GM12878 (cell line): ENCODE data around the gene THAP4. TPM values are rescaled to one million over a fixed set of nuclear protein-coding genes. Genes with fewer than 3 reads are reported as not detected.
A peak's percentile ranks its signal among the peaks of the same experiment; 100 is the strongest.

Experiments
- ATAC-seq: fragments of 200-7000 bp; cut with Tn5 transposase; 3 replicates; pipeline ENCODE4 v1.9.1; 2020; ENCODE audit warnings: mild to moderate bottlenecking, moderate library complexity
- BruUV-seq: library from RNA; stranded (reverse); fragments of 400-500 nt; replicated peaks from 2 replicates; lab custom pipeline; 2021; lab: Mats Ljungman, UMichigan
- CTCF ChIA-PET: fragments of 300-600 bp; sonication (Branson Sonifier 250); formaldehyde crosslinking; extraction: SDS; loops from one replicate; lab custom pipeline; 2021; ENCODE audit warnings: inconsistent platforms; lab: Yijun Ruan, JAX
- POLR2A ChIA-PET: fragments of 350-600 bp; formaldehyde crosslinking; extraction: SDS; loops from one replicate; lab custom pipeline; 2021; ENCODE audit warnings: inconsistent platforms; lab: Charles Lee
- RAD21 ChIA-PET: fragments of 300-600 bp; sonication (Branson Sonifier 250); formaldehyde crosslinking; loops from one replicate; lab custom pipeline; 2023; ENCODE audit warnings: antibody characterized with exemption; ENCODE audit not compliant: unreplicated experiment; lab: Charles Lee
- SMC1A ChIA-PET: fragments of 300-600 bp; sonication (Branson Sonifier 250); formaldehyde crosslinking; loops from one replicate; lab custom pipeline; 2023; ENCODE audit not compliant: unreplicated experiment, uncharacterized antibody; lab: Charles Lee
- DNase-seq: peaks from one replicate; pipeline ENCODE4 v3.0.0-alpha.2; 2011; ENCODE audit warnings: low read depth, low spot score
- FAIRE-seq: peaks from 3 replicates; lab custom pipeline; 2011; peaks lifted over from hg19 to GRCh38; lab: Jason Lieb, UNC
- H2AFZ ChIP-seq: 2 replicates; pipeline ENCODE4 v1.6.0; 2011; ENCODE audit warnings: low read depth, low read length, control low read depth; ENCODE audit not compliant: control insufficient read depth
- H3K27ac ChIP-seq: 2 replicates; pipeline ENCODE4 v1.5.1; 2011; ENCODE audit warnings: control low read depth; ENCODE audit not compliant: control insufficient read depth, insufficient read depth
- H3K27me3 ChIP-seq, 2 experiments: replicated peaks in 1 of 2; 2 replicates each; pipeline versions ENCODE4 v1.6.0 to v1.6.1; 2011; ENCODE audit warnings: low read length in 1 of 2; ENCODE audit not compliant: control insufficient read depth in 2 of 2, insufficient read depth in 2 of 2
- H3K36me3 ChIP-seq, 2 experiments: 2 replicates each; pipeline ENCODE4 v1.5.1; 2011; ENCODE audit warnings: low read length in 1 of 2; ENCODE audit not compliant: control insufficient read depth in 2 of 2, insufficient read depth in 2 of 2
- H3K4me1 ChIP-seq: 2 replicates; pipeline ENCODE4 v1.6.1; 2011; ENCODE audit warnings: mild to moderate bottlenecking, low read length, moderate library complexity, mixed read lengths; ENCODE audit not compliant: control insufficient read depth, insufficient read depth
- H3K4me2 ChIP-seq: 2 replicates; pipeline ENCODE4 v1.6.0; 2011; ENCODE audit warnings: control low read depth; ENCODE audit not compliant: control insufficient read depth, insufficient read depth
- H3K4me3 ChIP-seq: fragments of 200-600 bp; sonication (generic); 2 replicates; pipeline ENCODE4 v1.5.1; 2016
- H3K79me2 ChIP-seq: 2 replicates; pipeline ENCODE4 v1.6.0; 2011; ENCODE audit warnings: low read length; ENCODE audit not compliant: control insufficient read depth, insufficient read depth
- H3K9ac ChIP-seq: 2 replicates; pipeline ENCODE4 v1.8.0; 2011; ENCODE audit warnings: low read length, control low read depth, mixed read lengths; ENCODE audit not compliant: control insufficient read depth, insufficient read depth
- H3K9me3 ChIP-seq: replicated peaks from 3 replicates; pipeline ENCODE4 v1.5.1; 2011; ENCODE audit warnings: mild to moderate bottlenecking, low read length; ENCODE audit not compliant: control insufficient read depth, insufficient read depth
- H4K20me1 ChIP-seq: 2 replicates; pipeline ENCODE4 v1.6.0; 2011; ENCODE audit not compliant: control insufficient read depth, insufficient read depth
- CHD2 ChIP-seq: IDR thresholded peaks from 2 replicates; pipeline ENCODE4 v1.6.1; 2011; ENCODE audit warnings: low read depth, low read length, improper control_type of control experiment, borderline replicate concordance
- ELK1 ChIP-seq: IDR thresholded peaks from 2 replicates; pipeline ENCODE4 v1.6.1; 2012; ENCODE audit warnings: low read depth, low read length, improper control_type of control experiment
- HDAC2 ChIP-seq: fragments of 200-600 bp; sonication (generic); IDR thresholded peaks from 2 replicates; pipeline ENCODE4 v1.6.1; 2017
- KAT2A ChIP-seq: conservative IDR thresholded peaks from 2 replicates; pipeline ENCODE4 v1.6.1; 2011; ENCODE audit warnings: low read depth, low read length; ENCODE audit not compliant: control insufficient read depth
- MLLT1 ChIP-seq: fragments of 450-650 bp; IDR thresholded peaks from 2 replicates; pipeline ENCODE4 v1.6.1; 2016; ENCODE audit warnings: mild to moderate bottlenecking
- PKNOX1 ChIP-seq: fragments of 450-650 bp; IDR thresholded peaks from 2 replicates; pipeline ENCODE4 v1.6.1; 2016; ENCODE audit warnings: mild to moderate bottlenecking
- REST ChIP-seq: IDR thresholded peaks from 2 replicates; pipeline ENCODE4 v1.6.1; 2012; ENCODE audit warnings: mild to moderate bottlenecking, low read depth, low read length
- SMARCA5 ChIP-seq: fragments of 450-650 bp; IDR thresholded peaks from 2 replicates; pipeline ENCODE4 v1.6.1; 2017; ENCODE audit warnings: mild to moderate bottlenecking
- SMC3 ChIP-seq: IDR thresholded peaks from 2 replicates; pipeline ENCODE4 v1.6.1; 2011; ENCODE audit warnings: low read length, improper control_type of control experiment, borderline replicate concordance
- SPI1 ChIP-seq: IDR thresholded peaks from 2 replicates; pipeline ENCODE4 v1.6.1; 2011; ENCODE audit warnings: low read depth, mild to moderate bottlenecking, low read length, moderate library complexity, borderline replicate concordance; ENCODE audit not compliant: insufficient read depth
- SREBF2 ChIP-seq: IDR thresholded peaks from 2 replicates; pipeline ENCODE4 v1.6.1; 2012; ENCODE audit warnings: mild to moderate bottlenecking, low read length
- WGBS: methylation state at CpG from one replicate; pipeline ENCODE4 v1.1.6; 2016; ENCODE audit warnings: low lambda C conversion rate; ENCODE audit not compliant: insufficient replicate concordance, insufficient coverage; ENCODE audit errors: missing lambda C conversion rate; 5-methylcytosine and 5-hydroxymethylcytosine counted together
- in situ Hi-C: fragments of 300-500 bp; cut with MboI; formaldehyde crosslinking; loops from 9 replicates; pipeline ENCODE4 v1.14.3; 2018; ENCODE audit warnings: mixed read lengths
- intact Hi-C: fragments of 100-400 bp; cut with micrococcal nuclease; formaldehyde crosslinking; loops from one replicate; pipeline ENCODE4 v1.14.2; 2022; ENCODE audit not compliant: unreplicated experiment
- polyA plus RNA-seq, 11 experiments: library from polyadenylated mRNA; depleted of rRNA in 4 of 11; unstranded in 6 of 11; stranded (reverse) in 5 of 11; fragments of >200 nt; fragmentation: Nextera tagmentation in 4 of 11; fragmentation: Illumina TruSeq in 1 of 11; extraction: Ambion mirVana in 4 of 11; extraction: Trizol in 1 of 11; gene quantifications; 1 replicate in 1 of 11; 2 replicates in 10 of 11; pipeline versions ENCODE4 v1.2.1 to v1.2.3, GENCODE V29; 2011 to 2016; ENCODE audit warnings: inconsistent platforms in 2 of 11, missing spikeins in 2 of 11, low read depth in 1 of 11
- total RNA-seq, 4 experiments: library from RNA; depleted of rRNA in 3 of 4; stranded (reverse); fragments of >200 nt in 3 of 4; fragmentation: Illumina TruSeq in 1 of 4; extraction: Trizol in 1 of 4; gene quantifications; 2 replicates each; pipeline versions ENCODE4 v1.2.1 to v1.2.3, GENCODE V29; 2013 to 2021

Gene THAP4
- total and polyA plus RNA-seq, 10 of the 15 experiments (the other 5 are each of a cell fraction or from before 2014, with no cell fraction given), result 12.9 to 67.7 (median 44.5) TPM

GRCh38 chr2:241609859-241610793 is 26.8 kb downstream of the THAP4 start (continued):
- TF ChIP-seq MLLT1 (no peak), PKNOX1 (0 out of 2 replicates have a peak, but pooled peaks have one; percentile 26)

GRCh38 chr2:241608881-241609280 is 28.1 kb downstream of the THAP4 start:
- peaks cover 7% of the 10 kb centered on the region for H3K79me2 ChIP-seq
- 67% methylated on average over 10 of the region's 10 CpGs for WGBS
- H2AFZ ChIP-seq, result no peak overlapping the region
- H3K9ac ChIP-seq, result no peak overlapping the region
- no peaks in the 10 kb centered on the region for H3K27me3 ChIP-seq
- DNase-seq (no peak), FAIRE-seq (no peak), ATAC-seq (no peak)
- BruUV-seq, result no TSS peak
- no peaks in the 10 kb centered on the region for H3K9me3 ChIP-seq
- ChIA-PET POLR2A (no interaction called here), RAD21 (no interaction called here), SMC1A (interaction anchor here (1.0 to 1.7 kb wide), 2 partner anchors 10 to 102 kb away, joined by 3 read pairs; no protein-coding TSS in a partner anchor), CTCF (interaction anchor here (0.8 to 2.0 kb wide), 3 partner anchors 297 to 818 kb away, joined by 3 to 9 read pairs (median 3); no protein-coding TSS in a partner anchor)
- H3K36me3 ChIP-seq, result peaks cover 11 to 16% of the 10 kb centered on the region in 2 experiments; a peak in 2 of 4 replicates
- no peaks in the 10 kb centered on the region for H3K4me1 ChIP-seq
- no peak overlapping the region for H3K4me3 ChIP-seq
- H3K27ac ChIP-seq, result no peak overlapping the region
- in situ Hi-C loops (no loop called here), intact Hi-C loops (no loop called here)
- no peaks in the 10 kb centered on the region for H4K20me1 ChIP-seq
- H3K4me2 ChIP-seq, result no peak overlapping the region
- TF ChIP-seq KAT2A, result no peak
- TF ChIP-seq ELK1, result no peak
- TF ChIP-seq SMC3, result no peak
- TF ChIP-seq HDAC2, result no peak
- TF ChIP-seq SPI1, result no peak
- no peak for TF ChIP-seq REST
- no peak for TF ChIP-seq CHD2
- no peak for TF ChIP-seq SMARCA5
- no peak for TF ChIP-seq SREBF2
